Neural cell (in vitro differentiated cells): ENCODE results near the gene PGP. TPM values are rescaled to one million over a fixed set of nuclear protein-coding genes. Genes with fewer than 3 reads are reported as not detected.
A peak's percentile ranks its signal among the peaks of the same experiment; 100 is the strongest.

Experiments used
- H2AFZ ChIP-seq: fragments of 200-600, 300-800 bp; sonication (generic), shearing (Covaris generic); 2 replicates; pipeline ENCODE4 v1.6.0; 2014; ENCODE audit warnings: low read depth, mild to moderate bottlenecking, antibody characterized with exemption, low read length, moderate library complexity
- H3F3A ChIP-seq: fragments of 200-600 bp; shearing (Covaris generic); 2 replicates; pipeline ENCODE4 v1.6.1; 2016; ENCODE audit warnings: mild to moderate bottlenecking, moderate library complexity, mixed read lengths, antibody characterized with exemption, low read length; ENCODE audit not compliant: insufficient read depth, poor library complexity, severe bottlenecking
- H3K27ac ChIP-seq: fragments of 200-600, 300-800 bp; sonication (generic), shearing (Covaris generic); 2 replicates; pipeline ENCODE4 v1.5.1; 2014; ENCODE audit warnings: mild to moderate bottlenecking, low read length, moderate library complexity
- H3K27me3 ChIP-seq: fragments of 300-800, 200-600 bp; sonication (generic), shearing (Covaris generic); 2 replicates; pipeline ENCODE4 v1.6.0; 2014; ENCODE audit warnings: mild to moderate bottlenecking, low read depth, low read length, moderate library complexity; ENCODE audit not compliant: insufficient read depth
- H3K36me3 ChIP-seq: fragments of 300-800, 200-600 bp; sonication (generic), shearing (Covaris generic); 2 replicates; pipeline ENCODE4 v1.5.1; 2014; ENCODE audit warnings: mild to moderate bottlenecking, antibody characterized with exemption, low read length, moderate library complexity; ENCODE audit not compliant: insufficient read depth
- H3K4me2 ChIP-seq: fragments of 300-800, 200-600 bp; sonication (generic), shearing (Covaris generic); 2 replicates; pipeline ENCODE4 v1.6.0; 2014; ENCODE audit warnings: mild to moderate bottlenecking, low read length
- H3K4me3 ChIP-seq: fragments of 300-800, 200-600 bp; sonication (generic), shearing (Covaris generic); 2 replicates; pipeline ENCODE4 v1.5.1; 2014; ENCODE audit warnings: mild to moderate bottlenecking, low read length, moderate library complexity
- H3K79me2 ChIP-seq: fragments of 200-600 bp; shearing (Covaris generic); replicated peaks from 2 replicates; pipeline ENCODE4 v1.6.0; 2014; ENCODE audit warnings: mild to moderate bottlenecking, low read length, moderate library complexity; ENCODE audit not compliant: insufficient read depth
- H3K9ac ChIP-seq: fragments of 300-800, 200-600 bp; sonication (generic), shearing (Covaris generic); 2 replicates; pipeline ENCODE4 v1.6.1; 2016; ENCODE audit warnings: mild to moderate bottlenecking, low read length, mixed read lengths
- H3K9me2 ChIP-seq: fragments of 200-600 bp; shearing (Covaris generic); 2 replicates; pipeline ENCODE4 v1.6.1; 2016; ENCODE audit warnings: mild to moderate bottlenecking, low read length, mixed read lengths; ENCODE audit not compliant: insufficient read depth
- H3K9me3 ChIP-seq: fragments of 200-600, 300-800 bp; sonication (generic), shearing (Covaris generic); 2 replicates; pipeline ENCODE4 v1.6.1; 2016; ENCODE audit warnings: mild to moderate bottlenecking, mixed run types, low read length, moderate library complexity, mixed read lengths
- H4K20me1 ChIP-seq: fragments of 200-600 bp; shearing (Covaris generic); 2 replicates; pipeline ENCODE4 v1.6.1; 2016; ENCODE audit warnings: mild to moderate bottlenecking, mixed run types; ENCODE audit not compliant: insufficient read depth
- CTCF ChIP-seq: fragments of 450-650 bp; IDR thresholded peaks from 2 replicates; pipeline ENCODE4 v1.5.1; 2014; ENCODE audit warnings: antibody characterized with exemption, mild to moderate bottlenecking, moderate library complexity; ENCODE audit not compliant: poor library complexity, severe bottlenecking
- EP300 ChIP-seq: fragments of 450-650 bp; conservative IDR thresholded peaks from 2 replicates; pipeline ENCODE4 v1.6.1; 2014; ENCODE audit warnings: antibody characterized with exemption, mild to moderate bottlenecking, moderate library complexity; ENCODE audit not compliant: poor library complexity, severe bottlenecking
- EZH2 ChIP-seq: fragments of 200-600, 300-800 bp; shearing (Covaris generic), sonication (generic); IDR thresholded peaks from 2 replicates; pipeline ENCODE4 v1.6.1; 2014; ENCODE audit warnings: antibody characterized with exemption, low read length, borderline replicate concordance, mild to moderate bottlenecking; ENCODE audit not compliant: insufficient read depth, poor library complexity, severe bottlenecking
- MXI1 ChIP-seq: fragments of 450-650 bp; conservative IDR thresholded peaks from 2 replicates; pipeline ENCODE4 v1.6.1; 2014; ENCODE audit warnings: antibody characterized with exemption, mild to moderate bottlenecking; ENCODE audit not compliant: poor library complexity, severe bottlenecking
- POLR2AphosphoS5 ChIP-seq: IDR thresholded peaks from 2 replicates; pipeline ENCODE4 v1.6.1; 2012
- RAD21 ChIP-seq: fragments of 450-650 bp; conservative IDR thresholded peaks from 2 replicates; pipeline ENCODE4 v1.6.1; 2014; ENCODE audit warnings: antibody characterized with exemption, mild to moderate bottlenecking, moderate library complexity
- REST ChIP-seq: IDR thresholded peaks from 2 replicates; pipeline ENCODE4 v1.6.1; 2012; ENCODE audit warnings: borderline replicate concordance
- TAF1 ChIP-seq: IDR thresholded peaks from 2 replicates; pipeline ENCODE4 v1.6.1; 2012; ENCODE audit warnings: low read depth
- polyA plus RNA-seq: library from polyadenylated mRNA; depleted of rRNA; stranded (reverse); fragments of >200 nt; gene quantifications from 2 replicates; pipeline ENCODE4 v1.2.3, GENCODE V29; 2014

Gene PGP
- polyA plus RNA-seq, 1 donor from 2014 or later = 44.1 TPM

GRCh38 chr16:2216330-2216729, 1.7 kb upstream of the PGP start:
- Histone ChIP-seq H3K27ac (no peak overlapping the region), H3K9me3 (no peaks in the 10 kb centered on the region), H3K4me3 (no peak overlapping the region), H2AFZ (no peak overlapping the region), H3K9me2 (no peaks in the 10 kb centered on the region), H3K4me2 (no peak overlapping the region), H3F3A (no peaks in the 10 kb centered on the region), H3K36me3 (no peaks in the 10 kb centered on the region), H4K20me1 (no peaks in the 10 kb centered on the region), H3K79me2 (peaks cover 6% of the 10 kb centered on the region), H3K27me3 (no peaks in the 10 kb centered on the region), H3K9ac (no peak overlapping the region)
- TF ChIP-seq TAF1 (no peak), POLR2AphosphoS5 (no peak), MXI1 (no peak), REST (no peak), EZH2 (no peak), RAD21 (no peak), CTCF (no peak)

GRCh38 chr16:2213817-2214718, 572 bp downstream of the PGP start:
- Histone ChIP-seq H3K36me3 (no peaks in the 10 kb centered on the region), H3K9me3 (no peaks in the 10 kb centered on the region), H3K79me2 (peaks cover 6% of the 10 kb centered on the region), H3F3A (no peaks in the 10 kb centered on the region), H3K4me2 (peak overlapping the region; percentile 91), H3K27me3 (no peaks in the 10 kb centered on the region), H3K4me3 (peak overlapping the region; percentile 86), H3K9ac (peak overlapping the region; percentile 65), H2AFZ (no peak overlapping the region), H4K20me1 (no peaks in the 10 kb centered on the region), H3K9me2 (no peaks in the 10 kb centered on the region), H3K27ac (no peak overlapping the region)
- TF ChIP-seq MXI1 (no peak), REST (no peak), EZH2 (no peak), RAD21 (peak; percentile 9), POLR2AphosphoS5 (no peak), CTCF (no peak), EP300 (no peak)
